Activated naive CD8-positive, alpha-beta T cell treated with anti-CD3 and anti-CD28 coated beads, Interleukin-2, amount 10 ng/mL, durations not matched to agents 7 days and 5 days (primary cell): Measurements from ENCODE around the gene GPS1. TPM values are rescaled to one million over a fixed set of nuclear protein-coding genes. Genes with fewer than 3 reads are reported as not detected.

Source experiments
- ATAC-seq: fragments of 150-1000 bp; cut with Tn5 transposase; one replicate; pipeline ENCODE4 v1.10.0; 2021; ENCODE audit warnings: low read depth, moderate library complexity
- POLR2A ChIA-PET: fragments of 350-600 bp; sonication (Branson Sonifier 250); formaldehyde crosslinking; loops from one replicate; lab custom pipeline; 2021; ENCODE audit warnings: antibody characterized with exemption; lab: Charles Lee
- DNase-seq: peaks from one replicate; pipeline ENCODE4 v3.0.0; 2021
- H3K27ac Mint-ChIP-seq: one replicate; pipeline ENCODE4 v1.8.0; 2022; ENCODE audit warnings: mild to moderate bottlenecking, mixed read lengths
- H3K27me3 Mint-ChIP-seq: one replicate; pipeline ENCODE4 v1.8.0; 2022; ENCODE audit warnings: mild to moderate bottlenecking, moderate library complexity, mixed read lengths
- H3K36me3 Mint-ChIP-seq: one replicate; pipeline ENCODE4 v1.8.0; 2021; ENCODE audit warnings: mild to moderate bottlenecking, mixed read lengths
- H3K4me1 Mint-ChIP-seq: one replicate; pipeline ENCODE4 v1.8.0; 2021; ENCODE audit warnings: mixed read lengths
- H3K4me3 Mint-ChIP-seq: one replicate; pipeline ENCODE4 v1.8.0; 2022; ENCODE audit warnings: mild to moderate bottlenecking, moderate library complexity, mixed read lengths
- H3K9me3 Mint-ChIP-seq: one replicate; pipeline ENCODE4 v1.8.0; 2021; ENCODE audit warnings: mixed read lengths
- total RNA-seq, 2 experiments: library from RNA; stranded (reverse); gene quantifications; one replicate each; pipeline ENCODE4 v1.2.3, GENCODE V29; 2021

Gene GPS1
- total RNA-seq, 2 experiments from 2014 or later = 76.0 to 79.8 TPM

GRCh38 chr17:82095777-82096708, 44.3 kb downstream of the GPS1 start:
- Mint-ChIP-seq H3K36me3 (no peaks in the 10 kb centered on the region), H3K4me1 (peaks cover 5% of the 10 kb centered on the region), H3K27me3 (no peaks in the 10 kb centered on the region), H3K9me3 (no peaks in the 10 kb centered on the region), H3K4me3 (peak overlapping the region; percentile 77), H3K27ac (peak overlapping the region; percentile 60)
- ATAC-seq = no peak
- DNase-seq = no peak
- POLR2A ChIA-PET = interaction anchor here (0.8 to 0.9 kb wide), 2 partner anchors 9 to 53 kb away, joined by 3 read pairs; no protein-coding TSS in a partner anchor

- POLR2A ChIA-PET = interaction anchor here (0.8 to 0.9 kb wide), 3 partner anchors 10 to 53 kb away, joined by 3 read pairs; no protein-coding TSS in a partner anchor
These were observed 45.0 kb downstream of the GPS1 start for GRCh38 chr17:82096709-82097183.

GRCh38 chr17:82097184-82097918, 45.7 kb downstream of the GPS1 start:
- POLR2A ChIA-PET = interaction anchor here (0.6 to 1.9 kb wide), 11 partner anchors 9 to 584 kb away, joined by 3 to 16 read pairs (median 4); partner anchors contain the start of genes ARL16, DUS1L, GPS1 and HGS
- no peaks in the 10 kb centered on the region for H3K9me3 Mint-ChIP-seq
- H3K27me3 Mint-ChIP-seq = no peaks in the 10 kb centered on the region
- no peaks in the 10 kb centered on the region for H3K36me3 Mint-ChIP-seq
- peaks cover 5% of the 10 kb centered on the region for H3K4me1 Mint-ChIP-seq
- peak overlapping the region; percentile 77 for H3K4me3 Mint-ChIP-seq
- peak overlapping the region; percentile 45 for H3K27ac Mint-ChIP-seq
- ATAC-seq (peak; percentile 2), DNase-seq (peak; percentile 68)

More at GRCh38 chr17:82096709-82097183, 45.0 kb downstream of the GPS1 start:
- Mint-ChIP-seq H3K36me3 (no peaks in the 10 kb centered on the region), H3K9me3 (no peaks in the 10 kb centered on the region), H3K27me3 (no peaks in the 10 kb centered on the region), H3K4me1 (peaks cover 5% of the 10 kb centered on the region), H3K27ac (peak overlapping the region; percentile 45), H3K4me3 (peak overlapping the region; percentile 77)
- DNase-seq (no peak), ATAC-seq (no peak)

GRCh38 chr17:82097919-82098168, 46.1 kb downstream of the GPS1 start:
- POLR2A ChIA-PET = interaction anchor here (0.6 to 1.9 kb wide), 10 partner anchors 8 to 585 kb away, joined by 3 to 16 read pairs (median 4); partner anchors contain the start of genes ARL16, DUS1L, GPS1 and HGS
- H3K27me3 Mint-ChIP-seq = no peaks in the 10 kb centered on the region
- H3K4me1 Mint-ChIP-seq = peaks cover 5% of the 10 kb centered on the region
- DNase-seq (no peak), ATAC-seq (no peak)
- H3K36me3 Mint-ChIP-seq = no peaks in the 10 kb centered on the region
- no peaks in the 10 kb centered on the region for H3K9me3 Mint-ChIP-seq
- peak overlapping the region; percentile 69 for H3K27ac Mint-ChIP-seq
- peak overlapping the region; percentile 72 for H3K4me3 Mint-ChIP-seq

GRCh38 chr17:82098169-82098938, 46.7 kb downstream of the GPS1 start, which contains the start of gene FASN:
Gene FASN (minus strand): TSS chr17:82098236. CDS start chr17:82096445, 1,791 bp downstream.
- H3K4me3 Mint-ChIP-seq = peak within 1 kb of the TSS; percentile 77
- no peaks in the 10 kb centered on the region for H3K9me3 Mint-ChIP-seq
- H3K27me3 Mint-ChIP-seq = no peaks in the 10 kb centered on the region
- DNase-seq (peak; percentile 95), ATAC-seq (peak; percentile 80)
- H3K4me1 Mint-ChIP-seq = peaks cover 5% of the 10 kb centered on the region
- POLR2A ChIA-PET = interaction anchor here (0.6 to 1.9 kb wide), 17 partner anchors 8 to 585 kb away, joined by 3 to 16 read pairs (median 4); partner anchors contain the start of genes ARL16, CENPX, DCXR and DUS1L
- H3K36me3 Mint-ChIP-seq = no peaks in the 10 kb centered on the region
- peak within 1 kb of the TSS; percentile 69 for H3K27ac Mint-ChIP-seq

GRCh38 chr17:82098939-82099763, 47.5 kb downstream of the GPS1 start:
- Mint-ChIP-seq H3K27me3 (no peaks in the 10 kb centered on the region), H3K4me3 (peak overlapping the region; percentile 87), H3K36me3 (no peaks in the 10 kb centered on the region), H3K27ac (peak overlapping the region; percentile 84), H3K9me3 (no peaks in the 10 kb centered on the region), H3K4me1 (peaks cover 5% of the 10 kb centered on the region)
- DNase-seq = no peak
- peak; percentile 3 for ATAC-seq
- POLR2A ChIA-PET = interaction anchor here (0.6 to 1.9 kb wide), 14 partner anchors 19 to 586 kb away, joined by 3 to 12 read pairs (median 4); partner anchors contain the start of genes CENPX, DCXR, DUS1L and GPS1

GRCh38 chr17:82100502-82101298, 49.0 kb downstream of the GPS1 start:
- POLR2A ChIA-PET = interaction anchor here (1.0 kb wide), 1 partner anchor 107 kb away, joined by 3 read pairs; no protein-coding TSS in a partner anchor
- Mint-ChIP-seq H3K4me1 (peaks cover 11% of the 10 kb centered on the region), H3K27ac (no peak overlapping the region), H3K4me3 (no peak overlapping the region), H3K36me3 (no peaks in the 10 kb centered on the region), H3K9me3 (no peaks in the 10 kb centered on the region), H3K27me3 (no peaks in the 10 kb centered on the region)
- ATAC-seq (no peak), DNase-seq (no peak)

GRCh38 chr17:82101301-82101715, 49.6 kb downstream of the GPS1 start:
- Mint-ChIP-seq H3K27ac (no peak overlapping the region), H3K27me3 (no peaks in the 10 kb centered on the region), H3K4me3 (no peak overlapping the region), H3K36me3 (no peaks in the 10 kb centered on the region), H3K4me1 (peaks cover 13% of the 10 kb centered on the region), H3K9me3 (no peaks in the 10 kb centered on the region)
- DNase-seq = no peak
- ATAC-seq = no peak
- POLR2A ChIA-PET = no interaction called here

- DNase-seq (no peak), ATAC-seq (no peak)
- H3K36me3 Mint-ChIP-seq = no peaks in the 10 kb centered on the region
- peaks cover 16% of the 10 kb centered on the region for H3K4me1 Mint-ChIP-seq
- no peaks in the 10 kb centered on the region for H3K9me3 Mint-ChIP-seq
- no peak overlapping the region for H3K4me3 Mint-ChIP-seq
- POLR2A ChIA-PET = no interaction called here
- H3K27me3 Mint-ChIP-seq = no peaks in the 10 kb centered on the region
- no peak overlapping the region for H3K27ac Mint-ChIP-seq
These were observed 50.3 kb downstream of the GPS1 start for GRCh38 chr17:82101767-82102679.

- Mint-ChIP-seq H3K4me1 (peaks cover 16% of the 10 kb centered on the region), H3K27me3 (no peaks in the 10 kb centered on the region), H3K9me3 (no peaks in the 10 kb centered on the region), H3K27ac (no peak overlapping the region), H3K4me3 (no peak overlapping the region), H3K36me3 (peaks cover 3% of the 10 kb centered on the region)
- no peak for DNase-seq
- POLR2A ChIA-PET = no interaction called here
- no peak for ATAC-seq
These were observed 52.1 kb downstream of the GPS1 start for GRCh38 chr17:82103553-82104451.
